HL-60 (cell line): Measurements from ENCODE around the gene DHRS2.

Experiments used
- DNase-seq, 2 experiments: peaks; one replicate each; pipeline ENCODE4 v3.0.0-alpha.2; 2010 to 2020; ENCODE audit warnings: low read depth in 1 of 2, low spot score in 1 of 2
- H3K27ac ChIP-seq: fragments of 250-450 bp; sonication (Bioruptor Pico); replicated peaks from 2 replicates; pipeline ENCODE4 v1.5.1; 2020; ENCODE audit warnings: mild to moderate bottlenecking, moderate library complexity
- H3K27me3 ChIP-seq: fragments of 250-450 bp; sonication (Bioruptor Pico); 2 replicates; pipeline ENCODE4 v1.5.1; 2021; ENCODE audit warnings: mild to moderate bottlenecking, moderate library complexity; ENCODE audit not compliant: insufficient read depth, poor library complexity, severe bottlenecking
- H3K4me3 ChIP-seq: replicated peaks from 2 replicates; pipeline ENCODE4 v1.5.1; 2011; ENCODE audit warnings: mild to moderate bottlenecking, control low read depth, low read length; ENCODE audit not compliant: insufficient read depth
- CTCF ChIP-seq: IDR thresholded peaks from one replicate; pipeline ENCODE4 v1.5.1; 2011; ENCODE audit warnings: low read length, control low read depth, inconsistent platforms; ENCODE audit not compliant: insufficient read depth
- GABPA ChIP-seq: IDR thresholded peaks from 2 replicates; pipeline ENCODE4 v1.6.1; 2012; ENCODE audit warnings: low read depth
- POLR2AphosphoS5 ChIP-seq: IDR thresholded peaks from 2 replicates; pipeline ENCODE4 v1.6.1; 2012; ENCODE audit warnings: low read depth
- REST ChIP-seq: IDR thresholded peaks from 2 replicates; pipeline ENCODE4 v1.6.1; 2012; ENCODE audit warnings: low read depth; ENCODE audit not compliant: insufficient replicate concordance
- SPI1 ChIP-seq: IDR thresholded peaks from 2 replicates; pipeline ENCODE4 v1.6.1; 2012; ENCODE audit warnings: low read depth, mild to moderate bottlenecking, borderline replicate concordance

Gene DHRS2

GRCh38 chr14:23639048-23639890 is 3.1 kb downstream of the DHRS2 start:
- Histone ChIP-seq H3K4me3 (no peak overlapping the region), H3K27me3 (no peaks in the 10 kb centered on the region), H3K27ac (no peak overlapping the region)
- no peak for DNase-seq
- TF ChIP-seq POLR2AphosphoS5 (no peak), SPI1 (no peak)

DNA sequence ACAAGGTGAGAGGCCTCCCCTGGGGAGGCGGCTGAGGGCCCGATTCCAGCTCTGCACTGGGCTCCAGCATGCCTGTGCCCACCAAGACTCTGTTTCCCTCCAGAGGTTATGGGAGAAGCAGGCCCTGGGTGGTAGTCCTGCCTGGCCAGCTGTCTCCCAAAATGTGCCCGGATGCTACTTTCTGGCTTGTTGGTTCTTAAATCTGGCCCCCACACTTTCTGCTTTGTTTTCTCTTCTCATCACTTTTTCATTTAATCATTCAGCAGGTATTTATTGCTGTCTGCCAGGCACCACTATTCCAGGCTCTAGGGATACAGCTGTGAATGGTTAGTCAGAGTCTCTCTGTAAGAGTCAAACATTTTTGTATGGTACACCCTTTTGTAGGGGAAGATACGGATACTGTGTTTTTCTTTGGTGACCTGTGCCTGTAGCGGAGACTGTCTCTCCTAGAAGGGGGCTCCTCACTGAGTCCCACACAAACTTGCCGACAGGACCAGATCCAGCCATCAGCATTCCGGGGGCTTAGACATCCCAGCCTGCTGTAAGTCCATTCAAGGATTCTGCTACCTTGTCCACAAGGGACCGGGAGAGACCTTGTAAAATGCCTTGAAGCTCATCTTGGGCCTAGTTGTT is 3.8 kb downstream of the DHRS2 start:
- Histone ChIP-seq H3K27ac (no peak overlapping the region), H3K4me3 (no peak overlapping the region), H3K27me3 (no peaks in the 10 kb centered on the region)
- no peak for TF ChIP-seq GABPA
- no peak for TF ChIP-seq SPI1
- TF ChIP-seq REST, result no peak
- TF ChIP-seq CTCF, result no peak
- TF ChIP-seq POLR2AphosphoS5, result no peak
- no peak for DNase-seq

- no peak for DNase-seq
- no peak overlapping the region for H3K27ac ChIP-seq
- no peak for TF ChIP-seq POLR2AphosphoS5
- TF ChIP-seq GABPA, result no peak
- no peak for TF ChIP-seq SPI1
- no peak for TF ChIP-seq CTCF
- TF ChIP-seq REST, result no peak
- H3K4me3 ChIP-seq, result no peak overlapping the region
- H3K27me3 ChIP-seq, result no peaks in the 10 kb centered on the region
These were observed 4.5 kb downstream of the DHRS2 start for GRCh38 chr14:23640524-23641141.

GRCh38 chr14:23641180-23641914 is 5.2 kb downstream of the DHRS2 start:
- H3K27ac ChIP-seq, result no peak overlapping the region
- H3K4me3 ChIP-seq, result no peak overlapping the region
- DNase-seq, result no peak
- no peak for TF ChIP-seq SPI1
- no peak for TF ChIP-seq REST
- TF ChIP-seq CTCF, result no peak
- TF ChIP-seq GABPA, result no peak
- TF ChIP-seq POLR2AphosphoS5, result no peak
- no peaks in the 10 kb centered on the region for H3K27me3 ChIP-seq
